GM18868 (cell line): Measurements from ENCODE around the gene OR51D1.

Source experiments
- ATAC-seq: cut with Tn5 transposase; IDR thresholded peaks from one replicate; pipeline ENCODE4 v1.9.1; 2021; ENCODE audit warnings: mild to moderate bottlenecking, moderate library complexity; ENCODE audit not compliant: unreplicated experiment

OR51D1 gene

GRCh38 chr11:4636962-4637661 is at the start of gene OR51D1:
Gene OR51D1, plus strand, starts transcription at chr11:4637477. Its CDS starts 2,314 bp downstream, at chr11:4639791.
- ATAC-seq = peak; percentile 98

- no peak for ATAC-seq
Measured at GRCh38 chr11:4589017-4589416, 48.3 kb upstream of the OR51D1 start.

GRCh38 chr11:4593739-4594138 is 43.5 kb upstream of the OR51D1 start, which contains the start of gene OR52I1:
Gene OR52I1, plus strand, starts transcription at chr11:4594039. Its CDS starts 0 bp downstream, at chr11:4594039.
- ATAC-seq = no peak

- no peak for ATAC-seq
Measured at GRCh38 chr11:4605057-4605456, 32.2 kb upstream of the OR51D1 start.

GRCh38 chr11:4606231-4607015 is 30.9 kb upstream of the OR51D1 start:
- no peak for ATAC-seq

GRCh38 chr11:4607096-4607495 is 30.2 kb upstream of the OR51D1 start:
- ATAC-seq = no peak

GRCh38 chr11:4607781-4608666 is 29.3 kb upstream of the OR51D1 start, which contains the start of gene TRIM68:
Gene TRIM68, minus strand, starts transcription at chr11:4608231. Its CDS starts 2,727 bp downstream, at chr11:4605504.
- peak; percentile 99 for ATAC-seq

GRCh38 chr11:4610258-4610935 is 26.9 kb upstream of the OR51D1 start:
- ATAC-seq = no peak

- ATAC-seq = no peak
Measured at GRCh38 chr11:4611986-4612385, 25.3 kb upstream of the OR51D1 start.

- ATAC-seq = no peak
Measured at GRCh38 chr11:4615856-4616444, 21.3 kb upstream of the OR51D1 start.

- ATAC-seq = no peak
Measured at GRCh38 chr11:4619514-4619913, 17.8 kb upstream of the OR51D1 start.

GRCh38 chr11:4626207-4627099 is 10.8 kb upstream of the OR51D1 start:
- peak; percentile 86 for ATAC-seq

- ATAC-seq = no peak
Measured at GRCh38 chr11:4636136-4636535, 1.1 kb upstream of the OR51D1 start.

GRCh38 chr11:4637662-4638047 is 378 bp downstream of the OR51D1 start:
- no peak for ATAC-seq

GRCh38 chr11:4639931-4640330 is 2.7 kb downstream of the OR51D1 start:
- ATAC-seq = no peak

GRCh38 chr11:4641501-4641900 is 4.2 kb downstream of the OR51D1 start:
- no peak for ATAC-seq

- ATAC-seq = no peak
Measured at GRCh38 chr11:4642043-4642442, 4.8 kb downstream of the OR51D1 start.

- no peak for ATAC-seq
Measured at GRCh38 chr11:4643076-4643475, 5.8 kb downstream of the OR51D1 start.

GRCh38 chr11:4643682-4644081 is 6.4 kb downstream of the OR51D1 start, which contains the start of gene OR51E1:
Gene OR51E1, plus strand, starts transcription at chr11:4643982. Its CDS starts 8,545 bp downstream, at chr11:4652527.
- no peak for ATAC-seq
